ENCODE data around the gene TMEM81. TPM values are rescaled to one million over a fixed set of nuclear protein-coding genes. Genes with fewer than 3 reads are reported as not detected.

The TMEM81 gene
- total RNA-seq, 5 donors from 2014 or later (not counting 1 experiment from before 2014, with no cell fraction given): 2.7 to 7.1 (median 5.0) TPM

- ChIA-PET POLR2A (no interaction called here), CTCF (no interaction called here)
- H3K4me3 ChIP-seq (ENCODE audit: control insufficient read depth in 1 of 2, extremely low read depth in 1 of 2, low read length in 1 of 2): no peak overlapping the region
- H3K9me3 ChIP-seq: no peaks in the 10 kb centered on the region
- H3K4me1 Mint-ChIP-seq: no peaks in the 10 kb centered on the region
- H3K36me3 Mint-ChIP-seq: no peaks in the 10 kb centered on the region
- no peak overlapping the region for H3K27ac Mint-ChIP-seq
- 80% methylated on average over 6 of the region's 7 CpGs for whole genome bisulfite sequencing (ENCODE audit: insufficient coverage)
- no peak overlapping the region for H3K4me3 Mint-ChIP-seq
- no peaks in the 10 kb centered on the region for H3K36me3 ChIP-seq (ENCODE audit: control insufficient read depth in 2 of 2, extremely low read depth in 1 of 2, insufficient read depth in 1 of 2, low read length in 1 of 2)
- ATAC-seq (replicated peaks in 1 of 4): no peak
- H3K9me3 Mint-ChIP-seq: no peaks in the 10 kb centered on the region
- H3K27me3 ChIP-seq (replicated peaks in 1 of 2; ENCODE audit: control insufficient read depth in 2 of 2, extremely low read depth in 1 of 2, insufficient read depth in 2 of 2, low read length in 1 of 2): peaks cover 0 to 23% of the 10 kb centered on the region in 2 experiments
- no peak for DNase-seq
- peaks cover 8 to 10% of the 10 kb centered on the region in 2 donors for H3K27me3 Mint-ChIP-seq
- no peak overlapping the region for H3K27ac ChIP-seq (ENCODE audit: low read length)
- H3K4me1 ChIP-seq (ENCODE audit: control insufficient read depth in 1 of 2, extremely low read depth in 1 of 2, insufficient read depth in 2 of 2, low read length in 2 of 2): no peaks in the 10 kb centered on the region
Observed at GRCh38 chr1:205054013-205054412, 30.2 kb downstream of the TMEM81 start.

DNA sequence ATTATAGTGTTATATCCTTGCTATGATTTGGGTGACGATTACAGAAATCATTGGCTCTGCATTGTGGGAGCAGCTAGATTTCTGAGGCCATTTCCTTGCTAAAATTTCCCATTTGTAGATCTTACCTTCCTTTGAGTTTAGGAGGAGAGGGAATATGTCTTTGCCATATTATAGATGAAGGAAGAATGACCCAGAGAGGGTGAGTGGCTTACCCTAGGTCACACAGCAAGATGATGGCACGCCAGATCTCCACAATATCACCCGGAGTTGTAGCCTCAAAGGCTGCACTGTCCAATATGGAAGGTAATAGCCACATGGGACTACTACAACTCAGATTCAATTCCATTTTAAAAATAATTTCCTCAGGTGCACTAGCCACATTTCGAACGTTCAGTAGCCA is 31.0 kb downstream of the TMEM81 start:
- no peaks in the 10 kb centered on the region for H3K9me3 Mint-ChIP-seq
- DNase-seq (no peak), ATAC-seq (replicated peaks in 1 of 4) (no peak)
- H3K4me3 Mint-ChIP-seq: no peak overlapping the region
- WGBS (ENCODE audit: insufficient coverage): 77% methylated on average over 4 of the region's 5 CpGs
- H3K36me3 Mint-ChIP-seq: no peaks in the 10 kb centered on the region
- POLR2A ChIA-PET: no interaction called here
- Histone ChIP-seq H3K36me3 (ENCODE audit: control insufficient read depth in 2 of 2, extremely low read depth in 1 of 2, insufficient read depth in 1 of 2, low read length in 1 of 2) (no peaks in the 10 kb centered on the region), H3K4me3 (ENCODE audit: control insufficient read depth in 1 of 2, extremely low read depth in 1 of 2, low read length in 1 of 2) (no peak overlapping the region), H3K4me1 (ENCODE audit: control insufficient read depth in 1 of 2, extremely low read depth in 1 of 2, insufficient read depth in 2 of 2, low read length in 2 of 2) (no peaks in the 10 kb centered on the region), H3K27ac (ENCODE audit: low read length) (no peak overlapping the region), H3K27me3 (replicated peaks in 1 of 2; ENCODE audit: control insufficient read depth in 2 of 2, extremely low read depth in 1 of 2, insufficient read depth in 2 of 2, low read length in 1 of 2) (peaks cover 0 to 29% of the 10 kb centered on the region in 2 experiments), H3K9me3 (no peaks in the 10 kb centered on the region)
- no peak overlapping the region for H3K27ac Mint-ChIP-seq
- peaks cover 8 to 13% of the 10 kb centered on the region in 2 donors for H3K27me3 Mint-ChIP-seq
- CTCF ChIA-PET: no interaction called here
- no peaks in the 10 kb centered on the region for H3K4me1 Mint-ChIP-seq

GRCh38 chr1:205052690-205053089 is 31.6 kb downstream of the TMEM81 start:
- H3K9me3 Mint-ChIP-seq: no peaks in the 10 kb centered on the region
- H3K4me1 Mint-ChIP-seq: no peaks in the 10 kb centered on the region
- no peak for ATAC-seq (replicated peaks in 1 of 4)
- H3K4me3 Mint-ChIP-seq: no peak overlapping the region
- H3K36me3 Mint-ChIP-seq: no peaks in the 10 kb centered on the region
- no peaks in the 10 kb centered on the region for H3K4me1 ChIP-seq (ENCODE audit: control insufficient read depth in 1 of 2, extremely low read depth in 1 of 2, insufficient read depth in 2 of 2, low read length in 2 of 2)
- no peaks in the 10 kb centered on the region for H3K36me3 ChIP-seq (ENCODE audit: control insufficient read depth in 2 of 2, extremely low read depth in 1 of 2, insufficient read depth in 1 of 2, low read length in 1 of 2)
- H3K27me3 Mint-ChIP-seq: peaks cover 8 to 14% of the 10 kb centered on the region in 2 donors
- no peak overlapping the region for H3K27ac ChIP-seq (ENCODE audit: low read length)
- ChIA-PET CTCF (no interaction called here), POLR2A (no interaction called here)
- H3K27me3 ChIP-seq (replicated peaks in 1 of 2; ENCODE audit: control insufficient read depth in 2 of 2, extremely low read depth in 1 of 2, insufficient read depth in 2 of 2, low read length in 1 of 2): peaks cover 0 to 34% of the 10 kb centered on the region in 2 experiments
- no peak overlapping the region for H3K27ac Mint-ChIP-seq
- 91% methylated on average over 5 of the region's 11 CpGs for WGBS (ENCODE audit: insufficient coverage)
- H3K4me3 ChIP-seq (ENCODE audit: control insufficient read depth in 1 of 2, extremely low read depth in 1 of 2, low read length in 1 of 2): no peak overlapping the region
- DNase-seq: no peak
- no peaks in the 10 kb centered on the region for H3K9me3 ChIP-seq

- no peaks in the 10 kb centered on the region for H3K9me3 ChIP-seq
- no peak overlapping the region for H3K4me3 ChIP-seq (ENCODE audit: control insufficient read depth in 1 of 2, extremely low read depth in 1 of 2, low read length in 1 of 2)
- no peaks in the 10 kb centered on the region for H3K36me3 Mint-ChIP-seq
- H3K36me3 ChIP-seq (ENCODE audit: control insufficient read depth in 2 of 2, extremely low read depth in 1 of 2, insufficient read depth in 1 of 2, low read length in 1 of 2): no peaks in the 10 kb centered on the region
- no peaks in the 10 kb centered on the region for H3K9me3 Mint-ChIP-seq
- H3K27me3 ChIP-seq (replicated peaks in 1 of 2; ENCODE audit: control insufficient read depth in 2 of 2, extremely low read depth in 1 of 2, insufficient read depth in 2 of 2, low read length in 1 of 2): peaks cover 4 to 55% of the 10 kb centered on the region in 2 experiments
- POLR2A ChIA-PET: no interaction called here
- ATAC-seq (replicated peaks in 1 of 4): no peak
- H3K27ac ChIP-seq (ENCODE audit: low read length): no peak overlapping the region
- CTCF ChIA-PET: interaction anchor here in 1 of 2 donors (0.6 kb wide), 1 partner anchor 504 kb away, joined by 3 read pairs; no protein-coding TSS in a partner anchor
- DNase-seq: no peak
- peaks cover 33% of the 10 kb centered on the region in 2 donors for H3K27me3 Mint-ChIP-seq
- H3K4me1 ChIP-seq (ENCODE audit: control insufficient read depth in 1 of 2, extremely low read depth in 1 of 2, insufficient read depth in 2 of 2, low read length in 2 of 2): no peaks in the 10 kb centered on the region
- H3K4me3 Mint-ChIP-seq: no peak overlapping the region
- WGBS (ENCODE audit: insufficient coverage): 71% methylated on average over 4 of the region's 6 CpGs
- no peaks in the 10 kb centered on the region for H3K4me1 Mint-ChIP-seq
- no peak overlapping the region for H3K27ac Mint-ChIP-seq
Observed at GRCh38 chr1:205049479-205049878, 34.8 kb downstream of the TMEM81 start.

- H3K9me3 ChIP-seq: no peaks in the 10 kb centered on the region
- Mint-ChIP-seq H3K9me3 (no peaks in the 10 kb centered on the region), H3K4me1 (no peaks in the 10 kb centered on the region), H3K27ac (no peak overlapping the region), H3K27me3 (peaks cover 32 to 39% of the 10 kb centered on the region in 2 donors), H3K4me3 (no peak overlapping the region), H3K36me3 (no peaks in the 10 kb centered on the region)
- H3K4me3 ChIP-seq (ENCODE audit: control insufficient read depth in 1 of 2, extremely low read depth in 1 of 2, low read length in 1 of 2): no peak overlapping the region
- ATAC-seq (replicated peaks in 1 of 4): no peak
- no peaks in the 10 kb centered on the region for H3K4me1 ChIP-seq (ENCODE audit: control insufficient read depth in 1 of 2, extremely low read depth in 1 of 2, insufficient read depth in 2 of 2, low read length in 2 of 2)
- no peaks in the 10 kb centered on the region for H3K36me3 ChIP-seq (ENCODE audit: control insufficient read depth in 2 of 2, extremely low read depth in 1 of 2, insufficient read depth in 1 of 2, low read length in 1 of 2)
- no peak overlapping the region for H3K27ac ChIP-seq (ENCODE audit: low read length)
- ChIA-PET POLR2A (no interaction called here), CTCF (interaction anchor here in 1 of 2 donors (0.5 to 1.1 kb wide), 2 partner anchors 13 to 94 kb away, joined by 3 to 4 read pairs; no protein-coding TSS in a partner anchor)
- H3K27me3 ChIP-seq (replicated peaks in 1 of 2; ENCODE audit: control insufficient read depth in 2 of 2, extremely low read depth in 1 of 2, insufficient read depth in 2 of 2, low read length in 1 of 2): peaks cover 4 to 61% of the 10 kb centered on the region in 2 experiments
- 92% methylated on average over 7 of the region's 9 CpGs for WGBS (ENCODE audit: insufficient coverage)
- no peak for DNase-seq
Observed at GRCh38 chr1:205048382-205048781, 35.9 kb downstream of the TMEM81 start.

GRCh38 chr1:205047764-205048231 is 36.5 kb downstream of the TMEM81 start:
- H3K4me3 Mint-ChIP-seq: no peak overlapping the region
- WGBS (ENCODE audit: insufficient coverage): 60% methylated on average over 3 of the region's 5 CpGs
- ChIA-PET CTCF (interaction anchor here in 1 of 2 donors (1.1 kb wide), 1 partner anchor 14 kb away, joined by 3 read pairs; no protein-coding TSS in a partner anchor), POLR2A (no interaction called here)
- Histone ChIP-seq H3K9me3 (no peaks in the 10 kb centered on the region), H3K4me3 (ENCODE audit: control insufficient read depth in 1 of 2, extremely low read depth in 1 of 2, low read length in 1 of 2) (no peak overlapping the region), H3K27me3 (replicated peaks in 1 of 2; ENCODE audit: control insufficient read depth in 2 of 2, extremely low read depth in 1 of 2, insufficient read depth in 2 of 2, low read length in 1 of 2) (peaks cover 4 to 65% of the 10 kb centered on the region in 2 experiments), H3K27ac (ENCODE audit: low read length) (no peak overlapping the region), H3K4me1 (ENCODE audit: control insufficient read depth in 1 of 2, extremely low read depth in 1 of 2, insufficient read depth in 2 of 2, low read length in 2 of 2) (peaks cover 0 to under 1% of the 10 kb centered on the region in 2 experiments), H3K36me3 (ENCODE audit: control insufficient read depth in 2 of 2, extremely low read depth in 1 of 2, insufficient read depth in 1 of 2, low read length in 1 of 2) (no peaks in the 10 kb centered on the region)
- no peaks in the 10 kb centered on the region for H3K36me3 Mint-ChIP-seq
- no peaks in the 10 kb centered on the region for H3K9me3 Mint-ChIP-seq
- no peak overlapping the region for H3K27ac Mint-ChIP-seq
- ATAC-seq (replicated peaks in 1 of 4) (no peak), DNase-seq (no peak)
- peaks cover 30 to 35% of the 10 kb centered on the region in 2 donors for H3K27me3 Mint-ChIP-seq
- no peaks in the 10 kb centered on the region for H3K4me1 Mint-ChIP-seq

DNA sequence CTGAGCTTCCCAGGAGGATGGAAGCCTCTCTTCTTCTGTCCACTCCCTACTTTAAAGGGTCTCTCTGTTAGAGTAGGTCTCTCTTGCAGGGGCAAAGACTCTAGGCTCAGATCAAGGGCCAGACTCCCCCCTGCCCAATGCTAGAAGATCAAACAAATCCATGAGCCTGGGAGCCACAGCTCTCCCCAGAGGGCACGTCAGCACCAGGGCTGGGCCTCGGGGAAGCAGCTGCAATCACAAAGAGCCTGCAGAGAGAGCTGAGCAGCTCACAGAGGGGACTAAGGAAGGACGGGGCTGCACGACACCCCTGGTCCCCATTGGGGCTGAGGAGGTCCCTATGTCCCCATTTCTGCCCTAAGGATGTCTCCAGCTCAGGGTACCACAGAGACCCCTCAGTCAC is 37.4 kb downstream of the TMEM81 start:
- Histone ChIP-seq H3K4me1 (ENCODE audit: control insufficient read depth in 1 of 2, extremely low read depth in 1 of 2, insufficient read depth in 2 of 2, low read length in 2 of 2) (peaks cover 0 to 2% of the 10 kb centered on the region in 2 experiments), H3K4me3 (ENCODE audit: control insufficient read depth in 1 of 2, extremely low read depth in 1 of 2, low read length in 1 of 2) (no peak overlapping the region), H3K36me3 (ENCODE audit: control insufficient read depth in 2 of 2, extremely low read depth in 1 of 2, insufficient read depth in 1 of 2, low read length in 1 of 2) (no peaks in the 10 kb centered on the region), H3K27ac (ENCODE audit: low read length) (no peak overlapping the region), H3K9me3 (no peaks in the 10 kb centered on the region), H3K27me3 (replicated peaks in 1 of 2; ENCODE audit: control insufficient read depth in 2 of 2, extremely low read depth in 1 of 2, insufficient read depth in 2 of 2, low read length in 1 of 2) (peaks cover 5 to 68% of the 10 kb centered on the region in 2 experiments)
- Mint-ChIP-seq H3K36me3 (no peaks in the 10 kb centered on the region), H3K27ac (no peak overlapping the region), H3K4me3 (no peak overlapping the region), H3K4me1 (no peaks in the 10 kb centered on the region), H3K27me3 (peaks cover 32 to 44% of the 10 kb centered on the region in 2 donors), H3K9me3 (no peaks in the 10 kb centered on the region)
- DNase-seq: no peak
- ChIA-PET POLR2A (no interaction called here), CTCF (no interaction called here)
- ATAC-seq (replicated peaks in 1 of 4): no peak
- WGBS (ENCODE audit: insufficient coverage): 31% methylated on average over 4 of the region's 4 CpGs
